ENCODE measurements around the gene MCM9. TPM values are rescaled to one million over a fixed set of nuclear protein-coding genes. Genes with fewer than 3 reads are reported as not detected.

Gene MCM9
- total RNA-seq, 1 donor from 2014 or later, result 18.0 TPM

GRCh38 chr6:118781897-118782296 lies 153.1 kb downstream of the MCM9 start:
- Mint-ChIP-seq H3K27ac (ENCODE audit: unreplicated experiment) (no peak overlapping the region), H3K4me1 (ENCODE audit: low read depth, unreplicated experiment) (peaks cover 27% of the 10 kb centered on the region), H3K9me3 (ENCODE audit: unreplicated experiment) (no peaks in the 10 kb centered on the region), H3K27me3 (ENCODE audit: unreplicated experiment) (peaks cover 2% of the 10 kb centered on the region), H3K4me3 (ENCODE audit: unreplicated experiment) (no peak overlapping the region), H3K36me3 (ENCODE audit: unreplicated experiment) (no peaks in the 10 kb centered on the region)
- TF ChIP-seq CTCF (IDR thresholded peaks at IDR 0.05; ENCODE audit: partially characterized antibody, unreplicated experiment), result no peak
- DNase-seq, result no peak

DNA sequence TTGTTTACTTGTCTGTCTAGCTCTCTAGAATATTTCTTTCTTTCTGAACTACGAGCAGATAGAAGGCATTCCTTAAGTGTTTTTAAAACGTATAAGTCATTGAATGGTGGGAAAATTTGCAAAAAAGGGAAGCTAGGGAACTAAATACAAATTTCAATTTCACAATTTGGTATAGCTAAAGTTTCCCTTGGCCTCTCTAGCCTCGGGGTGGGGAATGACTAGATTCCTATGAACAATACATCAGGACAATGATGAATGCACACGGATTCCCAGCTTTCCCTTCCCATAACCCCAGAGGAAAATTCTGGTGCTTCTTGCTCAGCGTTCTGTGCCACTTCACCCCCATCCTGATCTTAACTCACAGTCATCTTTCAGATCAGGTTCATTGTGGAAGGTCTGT lies 154.3 kb downstream of the MCM9 start:
- H3K36me3 Mint-ChIP-seq (ENCODE audit: unreplicated experiment), result no peaks in the 10 kb centered on the region
- no peak for TF ChIP-seq CTCF (IDR thresholded peaks at IDR 0.05; ENCODE audit: partially characterized antibody, unreplicated experiment)
- no peaks in the 10 kb centered on the region for H3K9me3 Mint-ChIP-seq (ENCODE audit: unreplicated experiment)
- DNase-seq, result no peak
- H3K4me1 Mint-ChIP-seq (ENCODE audit: low read depth, unreplicated experiment), result peaks cover 31% of the 10 kb centered on the region
- H3K27ac Mint-ChIP-seq (ENCODE audit: unreplicated experiment), result no peak overlapping the region
- H3K27me3 Mint-ChIP-seq (ENCODE audit: unreplicated experiment), result peaks cover 2% of the 10 kb centered on the region
- H3K4me3 Mint-ChIP-seq (ENCODE audit: unreplicated experiment), result no peak overlapping the region

DNA sequence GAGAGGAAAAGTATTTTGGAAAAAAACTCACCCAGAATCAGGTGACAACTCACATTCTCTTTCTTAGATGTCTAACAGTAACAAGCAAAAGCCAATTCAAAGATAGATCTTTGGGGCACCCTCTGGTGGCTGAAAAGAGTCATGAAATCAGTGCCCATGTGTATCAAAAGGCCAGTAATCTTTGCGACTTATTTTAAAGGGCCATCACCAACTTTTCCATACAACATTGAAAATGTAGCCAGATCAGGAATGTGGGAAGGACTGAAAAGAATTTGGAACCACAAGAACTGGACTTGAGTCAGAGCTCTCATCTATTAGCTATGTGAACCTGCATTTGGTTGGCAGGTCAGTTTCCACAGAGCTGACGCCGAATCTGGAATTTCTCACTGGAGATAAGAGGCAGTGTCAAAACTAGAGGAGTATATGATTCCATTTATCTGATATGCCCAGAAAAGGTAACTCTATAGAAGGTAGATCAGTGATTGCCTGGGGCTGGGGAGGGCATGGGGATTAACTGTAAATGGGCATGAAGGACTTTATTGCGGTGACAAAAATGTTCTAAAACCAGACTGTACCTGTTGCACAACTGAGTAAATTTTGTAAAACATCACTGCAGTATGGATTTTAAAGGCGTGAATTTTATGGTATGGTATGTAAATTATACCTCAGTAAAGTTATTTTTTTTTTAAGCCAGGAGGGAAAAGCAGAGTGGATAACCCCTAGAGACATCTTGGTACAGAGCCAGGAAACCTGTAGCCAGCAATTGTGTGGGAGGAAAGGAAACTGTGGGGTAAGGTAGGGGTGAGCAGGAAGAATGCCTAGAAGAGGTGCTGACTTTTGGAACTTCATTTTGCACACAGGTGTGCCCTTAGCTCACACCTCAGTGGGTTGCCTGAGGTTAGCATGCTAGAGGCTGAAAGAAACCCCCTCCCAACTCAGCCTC lies 158.1 kb downstream of the MCM9 start:
- Mint-ChIP-seq H3K9me3 (ENCODE audit: unreplicated experiment) (peaks cover 2% of the 10 kb centered on the region), H3K27me3 (ENCODE audit: unreplicated experiment) (peaks cover 4% of the 10 kb centered on the region)

DNA sequence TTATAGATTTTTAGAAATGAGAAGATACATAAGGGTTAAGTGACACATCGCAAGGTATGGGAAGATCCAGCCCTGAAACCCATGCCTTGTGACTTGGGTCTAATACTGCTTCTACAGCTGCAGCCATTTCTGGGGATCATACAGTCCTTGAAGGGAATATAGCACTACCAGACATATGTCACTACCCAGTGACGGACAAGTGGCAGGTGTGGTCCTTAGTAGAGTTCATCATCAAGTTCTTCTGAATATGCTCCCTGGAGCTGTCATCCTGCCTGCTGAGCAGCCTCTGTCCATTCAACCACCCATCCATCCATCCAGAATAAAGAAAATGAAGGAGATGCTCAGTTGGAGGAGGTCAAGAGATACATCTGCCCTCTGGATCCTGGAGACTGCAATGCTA lies 159.6 kb downstream of the MCM9 start:
- H3K27ac Mint-ChIP-seq (ENCODE audit: unreplicated experiment), result peak overlapping the region; percentile 43
- peaks cover 32% of the 10 kb centered on the region for H3K4me1 Mint-ChIP-seq (ENCODE audit: low read depth, unreplicated experiment)
- no peak for DNase-seq

More for the DNA sequence above, 158.1 kb downstream of the MCM9 start:
- H3K4me3 Mint-ChIP-seq (ENCODE audit: unreplicated experiment), result no peak overlapping the region
- peak; percentile 77 for TF ChIP-seq CTCF (IDR thresholded peaks at IDR 0.05; ENCODE audit: partially characterized antibody, unreplicated experiment)
- H3K36me3 Mint-ChIP-seq (ENCODE audit: unreplicated experiment), result no peaks in the 10 kb centered on the region
- H3K4me1 Mint-ChIP-seq (ENCODE audit: low read depth, unreplicated experiment), result peaks cover 33% of the 10 kb centered on the region
- H3K27ac Mint-ChIP-seq (ENCODE audit: unreplicated experiment), result no peak overlapping the region
- peak; percentile 58 for DNase-seq

More for the DNA sequence above, 159.6 kb downstream of the MCM9 start:
- peaks cover 4% of the 10 kb centered on the region for H3K27me3 Mint-ChIP-seq (ENCODE audit: unreplicated experiment)
- no peak overlapping the region for H3K4me3 Mint-ChIP-seq (ENCODE audit: unreplicated experiment)
- no peaks in the 10 kb centered on the region for H3K36me3 Mint-ChIP-seq (ENCODE audit: unreplicated experiment)
- H3K9me3 Mint-ChIP-seq (ENCODE audit: unreplicated experiment), result peaks cover 2% of the 10 kb centered on the region
- TF ChIP-seq CTCF (IDR thresholded peaks at IDR 0.05; ENCODE audit: partially characterized antibody, unreplicated experiment), result no peak
